Measurements from ENCODE around the gene TTPAL. TPM values are rescaled to one million over a fixed set of nuclear protein-coding genes. Genes with fewer than 3 reads are reported as not detected.

The TTPAL gene
- total RNA-seq, 1 donor from 2014 or later, result 7.9 TPM

DNA sequence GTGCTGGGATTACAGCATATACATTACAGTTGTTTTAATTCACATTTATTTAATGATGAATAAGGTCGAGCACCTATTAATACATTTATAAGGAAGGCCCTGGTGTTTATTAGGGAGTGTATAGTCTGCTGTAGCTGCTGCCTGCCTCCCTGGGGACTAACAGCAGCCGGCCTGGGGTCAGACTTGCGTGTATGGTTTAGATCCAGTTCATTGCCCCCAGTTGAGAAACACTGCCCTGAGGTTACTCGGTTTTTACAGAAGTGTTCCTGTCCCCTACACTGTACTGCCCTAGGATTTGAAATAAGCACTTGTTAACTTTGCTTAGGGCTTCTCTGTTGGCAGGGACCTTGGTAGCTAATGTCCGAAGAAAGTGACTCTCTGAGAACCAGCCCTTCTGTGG, 4.0 kb downstream of the TTPAL start:
- no peak for DNase-seq (ENCODE audit: low read depth)
- H3K4me3 ChIP-seq (ENCODE audit: low read depth, low read length), result no peak overlapping the region
- TF ChIP-seq, protein P1, sequence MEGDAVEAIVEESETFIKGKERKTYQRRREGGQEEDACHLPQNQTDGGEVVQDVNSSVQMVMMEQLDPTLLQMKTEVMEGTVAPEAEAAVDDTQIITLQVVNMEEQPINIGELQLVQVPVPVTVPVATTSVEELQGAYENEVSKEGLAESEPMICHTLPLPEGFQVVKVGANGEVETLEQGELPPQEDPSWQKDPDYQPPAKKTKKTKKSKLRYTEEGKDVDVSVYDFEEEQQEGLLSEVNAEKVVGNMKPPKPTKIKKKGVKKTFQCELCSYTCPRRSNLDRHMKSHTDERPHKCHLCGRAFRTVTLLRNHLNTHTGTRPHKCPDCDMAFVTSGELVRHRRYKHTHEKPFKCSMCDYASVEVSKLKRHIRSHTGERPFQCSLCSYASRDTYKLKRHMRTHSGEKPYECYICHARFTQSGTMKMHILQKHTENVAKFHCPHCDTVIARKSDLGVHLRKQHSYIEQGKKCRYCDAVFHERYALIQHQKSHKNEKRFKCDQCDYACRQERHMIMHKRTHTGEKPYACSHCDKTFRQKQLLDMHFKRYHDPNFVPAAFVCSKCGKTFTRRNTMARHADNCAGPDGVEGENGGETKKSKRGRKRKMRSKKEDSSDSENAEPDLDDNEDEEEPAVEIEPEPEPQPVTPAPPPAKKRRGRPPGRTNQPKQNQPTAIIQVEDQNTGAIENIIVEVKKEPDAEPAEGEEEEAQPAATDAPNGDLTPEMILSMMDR (conservative IDR thresholded peaks at IDR 0.05; ENCODE audit: low read depth, low read length), result no peak

DNA sequence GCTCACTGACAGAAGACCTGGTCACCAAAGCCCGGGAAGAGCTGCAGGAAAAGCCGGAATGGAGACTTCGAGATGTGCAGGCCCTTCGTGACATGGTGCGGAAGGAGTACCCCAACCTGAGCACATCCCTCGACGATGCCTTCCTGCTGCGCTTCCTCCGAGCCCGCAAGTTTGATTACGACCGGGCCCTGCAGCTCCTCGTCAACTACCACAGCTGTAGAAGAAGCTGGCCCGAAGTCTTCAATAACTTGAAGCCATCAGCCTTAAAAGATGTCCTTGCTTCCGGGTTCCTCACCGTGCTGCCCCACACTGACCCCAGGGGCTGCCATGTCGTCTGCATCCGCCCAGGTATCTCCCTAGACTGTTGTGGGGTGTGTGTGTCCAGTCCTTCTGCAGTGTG, 4.4 kb downstream of the TTPAL start:
- no peak overlapping the region for H3K4me3 ChIP-seq (ENCODE audit: low read depth, low read length)
- no peak for DNase-seq (ENCODE audit: low read depth)
- TF ChIP-seq, protein P1 (conservative IDR thresholded peaks at IDR 0.05; ENCODE audit: low read depth, low read length), result no peak

DNA sequence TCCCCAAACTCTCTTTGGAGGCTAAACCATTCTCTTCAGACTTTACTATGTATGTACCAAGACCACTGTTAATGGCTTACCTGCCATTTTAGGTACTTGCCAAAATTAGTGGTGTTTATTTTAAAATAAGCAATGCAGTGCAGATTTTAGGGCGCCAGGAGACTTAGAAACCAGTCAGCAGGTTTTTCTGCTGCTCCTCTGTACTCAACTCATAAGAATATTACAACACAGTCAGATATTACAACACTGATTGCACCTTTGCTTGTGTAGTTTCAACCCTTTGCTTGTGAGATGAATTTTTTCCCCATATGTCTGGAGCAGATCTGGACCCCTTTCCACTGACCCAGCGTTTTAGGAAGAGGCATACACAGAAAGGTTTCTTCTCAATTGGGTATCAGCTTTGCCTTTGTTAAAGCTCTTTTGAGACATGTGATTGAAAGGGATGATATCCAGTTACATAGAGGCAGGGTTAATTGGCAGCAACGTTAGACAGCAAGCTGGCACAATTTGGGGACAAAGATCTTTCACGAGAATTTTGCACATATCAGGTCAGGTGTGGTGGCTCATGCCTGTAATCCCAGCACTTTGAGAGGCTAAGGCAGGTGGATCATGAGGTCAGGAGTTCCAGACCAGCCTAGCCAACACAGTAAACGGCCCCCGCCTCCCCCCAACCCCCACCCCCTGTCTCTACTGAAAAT, 6.2 kb downstream of the TTPAL start:
- TF ChIP-seq, protein P1 (conservative IDR thresholded peaks at IDR 0.05; ENCODE audit: low read depth, low read length), result no peak
- H3K4me3 ChIP-seq (ENCODE audit: low read depth, low read length), result no peak overlapping the region
- no peak for DNase-seq (ENCODE audit: low read depth)

DNA sequence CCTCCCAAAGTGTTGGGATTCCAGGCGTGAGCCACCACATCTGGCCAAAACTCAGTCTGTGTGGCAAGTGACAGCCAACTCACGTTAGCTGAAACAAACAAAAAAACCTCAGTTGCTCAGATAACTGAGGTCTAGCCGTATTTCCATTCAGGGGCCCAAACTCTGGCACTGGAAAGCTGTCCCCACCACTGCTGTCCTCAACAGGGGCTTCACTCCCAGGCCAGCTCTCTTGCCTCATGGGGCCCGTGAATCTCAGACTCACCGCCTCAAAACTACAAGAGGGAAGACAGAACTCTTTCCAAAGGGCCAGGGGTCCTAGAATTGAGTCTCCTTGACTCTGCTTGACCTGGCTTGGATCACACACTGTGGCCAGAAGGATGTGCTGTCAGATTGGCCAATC, 7.4 kb downstream of the TTPAL start:
- H3K4me3 ChIP-seq (ENCODE audit: low read depth, low read length), result no peak overlapping the region
- TF ChIP-seq, protein P1 (conservative IDR thresholded peaks at IDR 0.05; ENCODE audit: low read depth, low read length), result no peak
- DNase-seq (ENCODE audit: low read depth), result no peak

DNA sequence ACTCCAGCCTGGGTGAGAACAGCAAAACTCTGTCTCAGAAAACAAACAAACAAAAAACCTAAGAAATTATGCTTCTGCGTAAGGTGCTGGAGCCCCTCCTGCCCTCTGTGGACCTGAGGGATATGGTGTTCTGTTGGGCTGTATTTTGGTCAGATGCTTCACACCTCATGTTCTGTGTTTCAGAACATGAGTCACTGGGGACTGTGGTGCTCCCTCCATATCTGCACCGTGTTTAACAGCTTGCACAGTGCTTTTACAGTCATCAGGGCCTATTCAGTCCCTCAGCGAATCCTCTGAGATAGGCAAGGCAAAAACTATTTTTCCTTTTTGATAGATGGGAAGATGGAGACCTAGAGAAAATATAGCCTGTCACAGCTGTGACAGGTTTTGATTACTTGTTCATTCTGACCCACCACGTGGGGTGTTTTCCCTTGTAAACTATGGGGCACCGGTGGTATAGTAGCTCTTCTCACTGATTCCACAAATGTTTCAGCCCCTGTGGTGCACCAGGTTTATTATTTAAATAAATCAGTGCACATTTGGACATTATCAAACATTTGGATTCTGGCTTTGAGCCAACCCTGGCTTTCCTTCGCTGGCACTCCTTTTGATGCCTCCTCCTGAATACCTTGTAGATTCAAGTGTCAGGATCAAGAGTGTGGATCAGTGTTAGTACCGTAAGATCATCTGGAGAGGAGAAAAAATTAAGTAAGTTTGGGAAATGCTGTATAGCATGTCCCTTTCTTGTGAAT, 9.6 kb downstream of the TTPAL start:
- no peak for DNase-seq (ENCODE audit: low read depth)
- H3K4me3 ChIP-seq (ENCODE audit: low read depth, low read length), result no peak overlapping the region

DNA sequence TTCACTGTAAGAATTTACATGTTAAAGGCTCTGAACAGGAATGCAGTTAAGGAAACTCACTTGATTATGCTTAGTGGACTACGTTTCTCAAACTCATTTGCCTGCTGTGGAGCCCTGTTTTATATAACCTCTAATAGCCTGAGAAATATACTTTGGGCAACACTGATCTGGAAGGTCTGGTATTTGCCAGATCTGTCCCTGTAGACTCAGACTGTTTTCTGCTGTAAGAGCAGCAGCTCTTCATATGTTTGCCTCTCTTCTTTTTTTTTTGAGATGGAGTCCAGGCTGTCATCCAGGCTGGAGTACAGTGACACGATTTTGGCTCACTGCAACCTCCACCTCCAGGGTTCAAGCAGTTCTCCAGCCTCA, 10.1 kb downstream of the TTPAL start:
- H3K4me3 ChIP-seq (ENCODE audit: low read depth, low read length), result no peak overlapping the region
- DNase-seq (ENCODE audit: low read depth), result no peak
- TF ChIP-seq, protein P1 (conservative IDR thresholded peaks at IDR 0.05; ENCODE audit: low read depth, low read length), result no peak

More for the DNA sequence above, 9.6 kb downstream of the TTPAL start:
- TF ChIP-seq, protein P1 (conservative IDR thresholded peaks at IDR 0.05; ENCODE audit: low read depth, low read length), result no peak

Measured in epithelial cell of proximal tubule (primary cell).